Adrenal gland (tissue), 12 donors: Measurements from ENCODE around the gene MFSD12. TPM values are rescaled to one million over a fixed set of nuclear protein-coding genes. Genes with fewer than 3 reads are reported as not detected.

Experiments
- DNase-seq, 7 donors: peaks; one replicate each; pipeline ENCODE4 v3.0.0-alpha.2; 2019 to 2020
- H3K27ac ChIP-seq, 5 donors: fragments of 200-600 bp; sonication (generic) in 4 of 5; 1 replicate in 3 of 5; 2 replicates in 2 of 5; pipeline versions ENCODE4 v1.5.1 to v1.8.0; 2016 to 2020; ENCODE audit warnings: mild to moderate bottlenecking in 1 of 5
- H3K27me3 ChIP-seq: fragments of 200-600 bp; 2 replicates; pipeline ENCODE4 v1.8.0; 2021
- H3K36me3 ChIP-seq, 2 donors: fragments of 200-600 bp; replicated peaks in 1 of 2; 1 replicate in 1 of 2; 2 replicates in 1 of 2; pipeline versions ENCODE4 v1.5.1 to v1.8.0; 2018 to 2022
- H3K4me1 ChIP-seq, 2 donors: fragments of 200-600 bp; replicated peaks in 1 of 2; 1 replicate in 1 of 2; 2 replicates in 1 of 2; pipeline versions ENCODE4 v1.5.1 to v1.8.0; 2018 to 2021
- H3K4me3 ChIP-seq, 4 donors: fragments of 200-600 bp; sonication (generic) in 3 of 4; one replicate each; pipeline ENCODE4 v1.5.1; 2016 to 2018
- H3K9me3 ChIP-seq, 3 donors: fragments of 200-600 bp; sonication (generic) in 1 of 3; replicated peaks in 1 of 3; 1 replicate in 2 of 3; 2 replicates in 1 of 3; pipeline versions ENCODE4 v1.5.1 to v1.8.0; 2016 to 2021
- POLR2A ChIP-seq, 2 donors: fragments of 450-650 bp; IDR thresholded peaks; one replicate each; pipeline ENCODE4 v1.6.1; 2017; ENCODE audit warnings: antibody characterized with exemption in 2 of 2, mild to moderate bottlenecking in 2 of 2, moderate library complexity in 1 of 2
- WGBS, 4 donors: extraction: QIAGEN DNeasy Blood & Tissue Kit in 2 of 4; methylation state at CpG; one replicate each; pipeline versions ENCODE4 v1.1.5 to v1.1.7; 2013 to 2017; 5-methylcytosine and 5-hydroxymethylcytosine counted together
- intact Hi-C, 2 donors: fragments of 100-400 bp; cut with DNase I; formaldehyde crosslinking; loops; one replicate each; pipeline versions ENCODE4 v1.14.1 to v1.15.0; 2022 to 2023
- polyA plus RNA-seq, 3 donors: library from polyadenylated mRNA; stranded (reverse); fragments of 200-250 nt in 2 of 3; fragments of 350-450 nt in 1 of 3; fragmentation: Illumina TruSeq in 1 of 3; extraction: RNeasy Lipid Tissue Mini Kit (QIAGEN cat#74804) in 1 of 3; gene quantifications; one replicate each; pipeline ENCODE4 v1.2.3, GENCODE V29; 2013 to 2014
- total RNA-seq, 9 donors: library from RNA; depleted of rRNA in 4 of 9; stranded (reverse); fragments of >200 nt in 4 of 9; fragments of 120-200 nt in 1 of 9; fragmentation: NEBNext Ultra II Directional in 1 of 9; extraction: Animal tissue kit (Norgen Biotek cat#: 25700) in 1 of 9; gene quantifications; one replicate each; pipeline versions ENCODE4 v1.1.0 to v1.2.4, GENCODE V29; 2013 to 2023
- TF ChIP-seq, protein P1 (sequence below), 6 experiments: fragments of 450-650 bp in 4 of 6; fragments of 200-600 bp in 2 of 6; sonication (generic) in 1 of 6; IDR thresholded peaks; 1 replicate in 5 of 6; 2 replicates in 1 of 6; pipeline versions ENCODE4 v1.5.1 to v1.8.0; 2016 to 2021; ENCODE audit warnings: antibody characterized with exemption in 6 of 6, mild to moderate bottlenecking in 2 of 6, moderate library complexity in 1 of 6
- donor health status: healthy with polysubstance abuse.
- donor health status: Bipolar disorder and iron deficiency.
- donor health status: DM: yes; HTN: yes; CAD: no.
- donor health status: DM: no; HTN: no; CAD: no.
- donor health status: DM: no; HTN: no; CAD: no.
- donor health status: DM: yes; HTN: yes; CAD: no.

The MFSD12 gene
- total and polyA plus RNA-seq, 12 donors, result 18.5 to 123 (median 61.1) TPM

DNA sequence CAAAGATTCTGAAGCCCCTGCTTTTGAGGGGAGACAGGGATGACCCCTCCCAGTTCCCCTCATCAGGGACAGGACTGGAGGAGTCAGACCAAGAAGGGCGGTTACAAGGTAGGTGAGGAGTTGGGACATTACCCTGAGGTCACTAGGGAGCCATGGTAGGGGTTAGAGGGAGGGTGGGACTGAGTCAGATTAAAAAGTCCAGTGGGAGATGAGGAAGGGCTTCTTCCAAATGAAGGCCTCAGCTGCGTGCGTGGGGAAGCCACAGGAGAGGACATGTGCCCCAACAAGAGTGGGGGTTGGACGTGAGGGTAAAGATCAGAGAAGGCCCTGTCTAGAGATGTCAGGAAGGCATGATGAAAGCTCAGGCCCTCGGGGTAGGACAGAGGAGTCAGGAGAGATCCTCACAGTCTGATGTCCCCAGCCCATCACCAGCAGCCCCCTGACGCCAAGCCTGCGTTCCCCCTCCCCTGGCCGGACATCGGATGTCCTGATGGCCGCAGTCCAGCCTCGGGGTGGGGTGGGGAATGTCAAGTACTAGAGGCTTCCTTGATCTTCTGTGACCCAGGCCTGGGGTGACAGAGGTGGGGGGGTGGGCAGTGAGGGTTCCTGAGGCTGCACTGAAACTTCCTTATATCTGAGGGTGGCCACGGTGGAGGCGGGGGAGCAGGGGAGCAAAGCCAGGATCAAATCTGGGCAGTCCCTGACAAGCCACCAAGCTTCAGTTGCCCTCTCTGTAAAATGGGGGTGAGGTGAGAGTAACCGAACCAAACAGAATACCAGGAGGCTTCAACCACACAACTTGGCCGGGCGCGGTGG, 6.5 kb upstream of the MFSD12 start:
- no peaks in the 10 kb centered on the region for H3K4me1 ChIP-seq
- H3K9me3 ChIP-seq, result no peaks in the 10 kb centered on the region
- intact Hi-C loops, result no loop called here
- H3K36me3 ChIP-seq, result no peaks in the 10 kb centered on the region
- H3K4me3 ChIP-seq, result no peak overlapping the region
- H3K27me3 ChIP-seq, result no peaks in the 10 kb centered on the region
- no peak overlapping the region for H3K27ac ChIP-seq
- DNase-seq, result peak in 1 of 7 donors; percentile 9
- WGBS, 4 donors, result 70 to 85% (median 81%) methylated on average over 11 to 17 of the region's 17 CpGs
- TF ChIP-seq, protein P1, sequence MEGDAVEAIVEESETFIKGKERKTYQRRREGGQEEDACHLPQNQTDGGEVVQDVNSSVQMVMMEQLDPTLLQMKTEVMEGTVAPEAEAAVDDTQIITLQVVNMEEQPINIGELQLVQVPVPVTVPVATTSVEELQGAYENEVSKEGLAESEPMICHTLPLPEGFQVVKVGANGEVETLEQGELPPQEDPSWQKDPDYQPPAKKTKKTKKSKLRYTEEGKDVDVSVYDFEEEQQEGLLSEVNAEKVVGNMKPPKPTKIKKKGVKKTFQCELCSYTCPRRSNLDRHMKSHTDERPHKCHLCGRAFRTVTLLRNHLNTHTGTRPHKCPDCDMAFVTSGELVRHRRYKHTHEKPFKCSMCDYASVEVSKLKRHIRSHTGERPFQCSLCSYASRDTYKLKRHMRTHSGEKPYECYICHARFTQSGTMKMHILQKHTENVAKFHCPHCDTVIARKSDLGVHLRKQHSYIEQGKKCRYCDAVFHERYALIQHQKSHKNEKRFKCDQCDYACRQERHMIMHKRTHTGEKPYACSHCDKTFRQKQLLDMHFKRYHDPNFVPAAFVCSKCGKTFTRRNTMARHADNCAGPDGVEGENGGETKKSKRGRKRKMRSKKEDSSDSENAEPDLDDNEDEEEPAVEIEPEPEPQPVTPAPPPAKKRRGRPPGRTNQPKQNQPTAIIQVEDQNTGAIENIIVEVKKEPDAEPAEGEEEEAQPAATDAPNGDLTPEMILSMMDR (IDR thresholded peaks at IDR 0.05), result no peak
- no peak for TF ChIP-seq POLR2A (IDR thresholded peaks at IDR 0.05)

DNA sequence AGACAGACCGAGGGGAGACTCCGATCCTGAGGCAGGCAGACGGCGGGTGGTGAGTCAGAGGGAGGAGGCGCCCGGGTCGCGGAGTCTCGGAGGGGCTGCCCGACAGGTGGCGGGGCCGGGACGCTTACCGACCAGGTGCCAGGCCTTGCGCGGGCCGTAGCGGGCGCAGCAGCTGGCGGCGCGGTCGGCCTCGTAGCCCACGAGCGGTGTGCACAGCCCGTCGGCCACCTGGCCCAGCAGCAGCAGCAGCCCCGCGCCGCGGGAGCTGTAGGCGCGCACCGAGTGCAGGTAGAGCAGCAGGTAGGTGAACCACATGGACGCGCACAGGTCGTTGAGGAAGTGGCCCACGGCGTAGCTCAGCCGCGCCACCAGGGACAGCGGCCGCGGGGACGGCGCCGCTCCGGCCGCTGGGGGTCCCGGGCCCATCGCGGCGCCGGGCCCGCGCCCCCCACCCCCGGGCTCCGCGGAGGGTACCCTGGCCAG, 367 bp downstream of the MFSD12 start:
- intact Hi-C loops, result no loop called here
- H3K27ac ChIP-seq, result peak overlapping the region in 3 of 5 donors; percentile 35 to 89 (median 41)
- peak overlapping the region; percentile 25 to 100 (median 58) for H3K4me3 ChIP-seq
- TF ChIP-seq, protein P1 (IDR thresholded peaks at IDR 0.05), result peak in 2 of 6 experiments; percentile 9 to 33
- no peak for TF ChIP-seq POLR2A (IDR thresholded peaks at IDR 0.05)
- no peaks in the 10 kb centered on the region for H3K9me3 ChIP-seq
- 0% methylated on average over 5 to 60 of the region's 60 CpGs; no CpG with 5 or more reads in 1 of the 4 donors for WGBS, 4 donors
- H3K36me3 ChIP-seq, result no peaks in the 10 kb centered on the region
- no peaks in the 10 kb centered on the region for H3K27me3 ChIP-seq
- peak in 5 of 7 donors; percentile 51 to 67 (median 59) for DNase-seq
- H3K4me1 ChIP-seq, result peaks cover 14 to 24% of the 10 kb centered on the region in 2 donors

DNA sequence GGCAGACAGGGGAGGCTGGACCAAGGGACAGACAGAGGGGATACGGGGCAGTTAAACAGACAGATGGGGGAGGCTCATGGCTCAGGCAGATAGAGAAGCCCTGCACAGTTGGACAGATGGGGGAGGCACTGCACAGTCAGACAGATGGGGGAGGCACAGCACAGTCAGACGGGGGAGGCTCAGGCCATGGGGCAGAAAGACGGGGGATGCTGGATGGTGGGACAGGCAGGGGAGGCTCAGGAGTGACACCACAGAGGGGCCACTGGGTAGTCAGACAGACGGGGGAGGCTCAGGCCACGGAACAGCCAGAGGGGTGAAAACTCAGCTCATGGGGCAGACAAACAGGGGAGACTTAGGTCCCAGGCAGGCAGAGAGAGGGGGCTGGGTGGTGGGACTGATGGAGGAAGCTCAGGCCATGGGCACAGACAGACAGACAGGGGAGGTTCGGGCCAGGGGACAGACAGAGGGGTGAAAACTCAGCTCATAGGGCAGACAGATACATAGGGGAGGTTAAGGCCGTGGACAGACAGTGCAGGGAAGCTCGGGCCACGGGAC, 886 bp downstream of the MFSD12 start:
- intact Hi-C loops, result no loop called here
- Histone ChIP-seq H3K9me3 (no peaks in the 10 kb centered on the region), H3K27me3 (no peaks in the 10 kb centered on the region), H3K4me1 (peaks cover 14 to 24% of the 10 kb centered on the region in 2 donors), H3K27ac (peak overlapping the region in 3 of 5 donors; percentile 35 to 89 (median 41)), H3K4me3 (peak overlapping the region; percentile 25 to 100 (median 58)), H3K36me3 (no peaks in the 10 kb centered on the region)
- 20 to 29% (median 26%) methylated on average over 8 to 9 of the region's 9 CpGs for WGBS, 4 donors
- DNase-seq, result no peak
- no peak for TF ChIP-seq POLR2A (IDR thresholded peaks at IDR 0.05)
- TF ChIP-seq, protein P1 (IDR thresholded peaks at IDR 0.05), result no peak

DNA sequence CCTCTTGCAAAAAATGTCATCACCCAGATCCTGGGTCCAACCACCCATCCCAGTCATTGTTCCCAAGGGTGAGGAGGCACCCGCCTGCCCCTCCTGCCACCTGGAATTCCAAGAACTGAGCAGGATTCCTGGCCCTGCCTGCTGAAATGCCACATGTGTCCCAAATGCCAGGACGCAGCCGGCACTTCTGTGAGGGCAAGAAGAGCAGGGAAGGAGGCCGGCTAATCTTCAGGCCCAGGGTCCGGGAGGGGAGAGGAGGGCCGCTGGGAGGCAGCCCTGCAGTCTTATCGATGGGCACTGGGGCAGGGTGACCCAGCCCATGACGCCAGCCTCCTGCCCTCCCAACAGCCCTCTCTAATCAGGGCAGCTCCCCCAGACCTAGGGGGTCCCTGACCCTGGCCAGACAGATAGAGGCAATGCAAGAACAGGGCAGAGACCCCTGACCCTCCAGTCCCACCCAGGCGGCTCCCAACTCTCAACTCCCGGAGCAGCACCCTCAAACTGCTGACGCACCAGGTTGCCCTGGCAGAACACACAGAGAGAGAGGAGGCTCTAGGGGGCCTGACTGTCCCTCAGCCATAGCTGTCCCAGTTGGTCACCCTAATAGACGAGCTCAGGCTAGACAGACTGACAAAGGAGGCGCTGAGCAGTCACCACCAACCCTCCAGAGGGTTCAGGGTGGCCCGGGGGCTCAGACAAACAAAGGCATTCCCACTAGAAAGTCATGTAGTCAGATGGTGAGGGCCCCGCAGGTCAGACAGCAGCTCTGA, 1.5 kb downstream of the MFSD12 start:
- intact Hi-C loops, result no loop called here
- no peaks in the 10 kb centered on the region for H3K9me3 ChIP-seq
- no peak for TF ChIP-seq POLR2A (IDR thresholded peaks at IDR 0.05)
- TF ChIP-seq, protein P1 (IDR thresholded peaks at IDR 0.05), result no peak
- WGBS, 4 donors, result 68 to 83% (median 78%) methylated on average over 6 to 15 of the region's 15 CpGs
- no peaks in the 10 kb centered on the region for H3K36me3 ChIP-seq
- DNase-seq, result no peak
- no peaks in the 10 kb centered on the region for H3K27me3 ChIP-seq
- H3K4me1 ChIP-seq, result peaks cover 14 to 24% of the 10 kb centered on the region in 2 donors
- peak overlapping the region in 1 of 5 donors; percentile 18 for H3K27ac ChIP-seq
- H3K4me3 ChIP-seq, result peak overlapping the region in 2 of 4 donors; percentile 81 to 100
